ENCODE measurements around the gene GPD2. TPM values are rescaled to one million over a fixed set of nuclear protein-coding genes. Genes with fewer than 3 reads are reported as not detected.
"Not testable (repeated sequence)": the region's sequence is repeated elsewhere in the genome, so short reads cannot be mapped to it uniquely, and the experiment has no call there.

The GPD2 gene
- total RNA-seq, 1 donor from 2014 or later, result 12.6 TPM

- intact Hi-C loops (cut with DNase I), result no loop called here
- no peak for DNase-seq (ENCODE audit: low spot score)
Measured at GRCh38 chr2:156565066-156565710, 129.0 kb downstream of the GPD2 start.

- intact Hi-C loops (cut with DNase I), result no loop called here
- no peak for DNase-seq (ENCODE audit: low spot score)
Measured at GRCh38 chr2:156573710-156574109, 137.5 kb downstream of the GPD2 start.

- DNase-seq (ENCODE audit: low spot score), result no peak
- intact Hi-C loops (cut with DNase I), result no loop called here
Measured at GRCh38 chr2:156574112-156574511, 137.9 kb downstream of the GPD2 start.

GRCh38 chr2:156576005-156576404, 139.8 kb downstream of the GPD2 start:
- no peak for DNase-seq (ENCODE audit: low spot score)
- intact Hi-C loops (cut with DNase I), result no loop called here

- no peak for DNase-seq (ENCODE audit: low spot score)
- intact Hi-C loops (cut with DNase I), result loop anchor here (10.0 kb wide), 1 partner anchor 146 kb away; the partner anchor contains the start of gene GPD2
Measured at GRCh38 chr2:156580501-156580900, 144.3 kb downstream of the GPD2 start.

- DNase-seq (ENCODE audit: low spot score), result no peak
- intact Hi-C loops (cut with DNase I), result loop anchor here (10.0 kb wide), 1 partner anchor 146 kb away; the partner anchor contains the start of gene GPD2
Measured at GRCh38 chr2:156581280-156581679, 145.1 kb downstream of the GPD2 start.

- intact Hi-C loops (cut with DNase I), result loop anchor here (10.0 kb wide), 1 partner anchor 151 kb away; the partner anchor contains the start of gene GPD2
- DNase-seq (ENCODE audit: low spot score), result no peak
Measured at GRCh38 chr2:156585457-156585856, 149.3 kb downstream of the GPD2 start.

GRCh38 chr2:156586621-156587020, 150.4 kb downstream of the GPD2 start:
- no peak for DNase-seq (ENCODE audit: low spot score)
- intact Hi-C loops (cut with DNase I), result loop anchor here (10.0 kb wide), 1 partner anchor 152 kb away; the partner anchor contains the start of gene GPD2

GRCh38 chr2:156589381-156590079, 153.4 kb downstream of the GPD2 start:
- intact Hi-C loops (cut with DNase I), result loop anchor here (2.0 to 10.0 kb wide), 3 partner anchors 155 to 395 kb away; partner anchors contain the start of genes GPD2 and NR4A2
- DNase-seq (ENCODE audit: low spot score), result no peak

GRCh38 chr2:156590085-156590739, 154.0 kb downstream of the GPD2 start:
- intact Hi-C loops (cut with DNase I), result loop anchor here (10.0 kb wide), 1 partner anchor 395 kb away; no protein-coding TSS in a partner anchor

GRCh38 chr2:156592809-156593593, 156.8 kb downstream of the GPD2 start:
- intact Hi-C loops (cut with DNase I), result loop anchor here (10.0 kb wide), 1 partner anchor 398 kb away; no protein-coding TSS in a partner anchor
- no peak for DNase-seq (ENCODE audit: low spot score)

More at GRCh38 chr2:156590085-156590739, 154.0 kb downstream of the GPD2 start:
- DNase-seq (ENCODE audit: low spot score), result no peak

- intact Hi-C loops (cut with DNase I), result loop anchor here (10.0 kb wide), 1 partner anchor 399 kb away; no protein-coding TSS in a partner anchor
- DNase-seq (ENCODE audit: low spot score), result no peak
Measured at GRCh38 chr2:156593594-156593921, 157.4 kb downstream of the GPD2 start.

GRCh38 chr2:156598563-156598962, 162.4 kb downstream of the GPD2 start:
- intact Hi-C loops (cut with DNase I), result loop anchor here (10.0 kb wide), 1 partner anchor 404 kb away; no protein-coding TSS in a partner anchor
- no peak for DNase-seq (ENCODE audit: low spot score)

GRCh38 chr2:156600196-156600595, 164.0 kb downstream of the GPD2 start:
- intact Hi-C loops (cut with DNase I), result no loop called here
- DNase-seq (ENCODE audit: low spot score), result no peak

- intact Hi-C loops (cut with DNase I), result no loop called here
Measured at GRCh38 chr2:156601855-156602551, 165.8 kb downstream of the GPD2 start.

GRCh38 chr2:156602552-156602933, 166.4 kb downstream of the GPD2 start:
- no peak for DNase-seq (ENCODE audit: low spot score)
- intact Hi-C loops (cut with DNase I), result no loop called here

More at GRCh38 chr2:156601855-156602551, 165.8 kb downstream of the GPD2 start:
- DNase-seq (ENCODE audit: low spot score), result no peak

GRCh38 chr2:156615836-156616322, 179.7 kb downstream of the GPD2 start:
- intact Hi-C loops (cut with DNase I), result no loop called here
- DNase-seq (ENCODE audit: low spot score), result no peak

- intact Hi-C loops (cut with DNase I); DNase-seq (ENCODE audit: low spot score): not testable (repeated sequence)
Measured at GRCh38 chr2:156618071-156618470, 181.9 kb downstream of the GPD2 start.
